ENCODE data around the gene SLAMF1.
A peak's percentile ranks its signal among the peaks of the same experiment; 100 is the strongest.
"Not testable (repeated sequence)": the region's sequence is repeated elsewhere in the genome, so short reads cannot be mapped to it uniquely, and the experiment has no call there.

SLAMF1 gene

GRCh38 chr1:160646711-160647328 lies at the start of gene SLAMF1:
SLAMF1 (minus strand) TSS chr1:160647044; CDS start chr1:160646945, 99 bp downstream.
- TF ChIP-seq, protein P1, sequence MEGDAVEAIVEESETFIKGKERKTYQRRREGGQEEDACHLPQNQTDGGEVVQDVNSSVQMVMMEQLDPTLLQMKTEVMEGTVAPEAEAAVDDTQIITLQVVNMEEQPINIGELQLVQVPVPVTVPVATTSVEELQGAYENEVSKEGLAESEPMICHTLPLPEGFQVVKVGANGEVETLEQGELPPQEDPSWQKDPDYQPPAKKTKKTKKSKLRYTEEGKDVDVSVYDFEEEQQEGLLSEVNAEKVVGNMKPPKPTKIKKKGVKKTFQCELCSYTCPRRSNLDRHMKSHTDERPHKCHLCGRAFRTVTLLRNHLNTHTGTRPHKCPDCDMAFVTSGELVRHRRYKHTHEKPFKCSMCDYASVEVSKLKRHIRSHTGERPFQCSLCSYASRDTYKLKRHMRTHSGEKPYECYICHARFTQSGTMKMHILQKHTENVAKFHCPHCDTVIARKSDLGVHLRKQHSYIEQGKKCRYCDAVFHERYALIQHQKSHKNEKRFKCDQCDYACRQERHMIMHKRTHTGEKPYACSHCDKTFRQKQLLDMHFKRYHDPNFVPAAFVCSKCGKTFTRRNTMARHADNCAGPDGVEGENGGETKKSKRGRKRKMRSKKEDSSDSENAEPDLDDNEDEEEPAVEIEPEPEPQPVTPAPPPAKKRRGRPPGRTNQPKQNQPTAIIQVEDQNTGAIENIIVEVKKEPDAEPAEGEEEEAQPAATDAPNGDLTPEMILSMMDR (conservative IDR thresholded peaks at IDR 0.05), result no peak
- TF ChIP-seq ZFX (IDR thresholded peaks at IDR 0.05), result no peak
- no peak within 1 kb of the TSS for H3K27ac ChIP-seq

DNA sequence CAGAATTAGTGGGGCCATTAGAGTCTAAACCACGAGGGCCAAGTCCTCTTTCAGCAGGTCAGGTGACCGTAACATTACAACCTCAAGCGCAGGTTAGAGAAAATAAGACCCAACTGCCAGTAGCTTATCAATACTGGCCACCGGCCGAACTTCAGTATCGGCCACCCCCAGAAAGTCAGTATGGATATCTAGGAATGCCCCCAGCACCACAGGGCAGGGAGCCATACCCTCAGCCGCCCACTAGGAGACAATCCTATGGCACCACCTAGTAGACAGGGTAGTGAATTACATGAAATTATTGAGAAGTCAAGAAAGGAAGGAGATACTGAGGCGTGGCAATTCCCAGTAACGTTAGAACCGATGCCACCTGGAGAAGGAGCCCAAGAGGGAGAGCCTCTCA lies 45.5 kb upstream of the SLAMF1 start:
- not testable (repeated sequence) for H3K27ac ChIP-seq

DNA sequence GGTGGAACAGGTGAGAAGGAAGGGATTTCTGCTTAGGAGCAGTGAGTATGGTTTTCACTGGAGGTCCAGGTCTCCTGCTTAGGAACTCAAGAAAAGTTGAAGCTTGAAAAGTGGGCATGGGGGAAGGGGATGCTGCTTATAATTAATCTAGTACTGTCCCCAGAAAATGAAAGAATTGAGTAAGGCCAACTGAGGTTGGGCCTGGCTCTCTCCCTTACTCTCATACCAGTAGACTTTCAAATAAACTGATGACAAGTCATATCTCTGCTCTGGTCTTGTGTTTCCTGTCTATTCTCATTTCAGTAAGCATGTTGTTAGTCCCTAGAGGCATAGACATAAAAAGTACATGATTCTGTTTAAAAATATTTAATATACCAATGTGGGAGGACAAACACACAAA lies 38.4 kb upstream of the SLAMF1 start:
- H3K27ac ChIP-seq, result no peak overlapping the region
- TF ChIP-seq, protein P1 (conservative IDR thresholded peaks at IDR 0.05), result no peak
- TF ChIP-seq ZFX (IDR thresholded peaks at IDR 0.05), result no peak

DNA sequence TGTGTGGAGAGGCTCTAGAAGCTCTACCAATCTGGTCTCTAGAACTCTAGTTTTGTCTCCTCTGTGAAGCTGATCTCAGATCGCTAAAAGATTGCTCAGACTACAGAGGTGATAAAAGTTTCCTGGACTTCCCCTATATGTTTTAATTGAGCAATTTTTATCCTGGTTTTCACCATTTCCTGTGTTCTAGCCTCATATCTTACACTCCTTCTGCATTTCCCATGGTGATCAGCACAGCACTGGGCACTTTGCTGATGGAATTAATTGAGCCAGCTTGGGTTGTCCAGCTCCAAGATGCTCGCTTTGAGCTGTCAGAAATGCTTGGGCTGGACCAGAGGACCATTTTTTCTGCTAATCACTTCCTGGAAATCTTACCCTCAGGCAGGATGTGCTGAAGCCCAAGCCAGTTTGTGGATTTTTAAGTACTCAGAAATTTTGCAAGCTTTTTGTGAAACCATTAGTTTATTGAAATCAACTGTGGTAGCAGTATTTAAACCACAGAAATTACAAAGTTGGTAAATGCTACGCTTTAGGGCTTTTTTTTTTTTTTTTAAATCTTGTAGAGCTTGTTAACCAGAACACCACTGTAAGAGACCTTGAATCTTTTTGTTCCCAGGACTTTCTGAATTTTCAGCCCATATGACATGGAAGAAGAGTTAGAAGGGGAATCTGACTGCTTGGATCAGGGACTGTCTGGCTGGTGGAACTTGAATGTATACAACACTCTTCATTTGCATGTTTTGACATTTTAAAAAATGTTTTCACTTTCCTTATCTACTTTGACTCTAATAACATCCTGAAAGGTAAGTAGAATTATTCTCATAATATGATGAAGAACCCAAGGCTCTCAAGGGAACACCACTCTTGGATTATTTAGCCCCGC lies 36.4 kb upstream of the SLAMF1 start:
- H3K27ac ChIP-seq, result no peak overlapping the region

DNA sequence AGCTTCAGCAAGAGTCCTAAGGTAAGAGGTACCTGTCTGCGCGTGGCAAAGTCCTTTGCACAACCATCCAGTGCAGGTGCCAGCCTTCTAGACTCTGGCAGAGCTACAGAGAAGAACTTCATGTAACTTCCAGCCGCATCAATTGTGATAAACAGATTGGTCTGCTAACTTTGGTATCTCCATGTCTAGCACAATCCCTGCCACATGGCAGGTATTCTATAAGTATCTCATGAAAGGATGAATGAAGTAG lies 35.0 kb upstream of the SLAMF1 start:
- TF ChIP-seq, protein P1 (conservative IDR thresholded peaks at IDR 0.05), result no peak
- no peak for TF ChIP-seq ZFX (IDR thresholded peaks at IDR 0.05)
- H3K27ac ChIP-seq, result no peak overlapping the region

More for the DNA sequence above, 36.4 kb upstream of the SLAMF1 start:
- TF ChIP-seq, protein P1 (conservative IDR thresholded peaks at IDR 0.05), result no peak
- TF ChIP-seq ZFX (IDR thresholded peaks at IDR 0.05), result no peak

DNA sequence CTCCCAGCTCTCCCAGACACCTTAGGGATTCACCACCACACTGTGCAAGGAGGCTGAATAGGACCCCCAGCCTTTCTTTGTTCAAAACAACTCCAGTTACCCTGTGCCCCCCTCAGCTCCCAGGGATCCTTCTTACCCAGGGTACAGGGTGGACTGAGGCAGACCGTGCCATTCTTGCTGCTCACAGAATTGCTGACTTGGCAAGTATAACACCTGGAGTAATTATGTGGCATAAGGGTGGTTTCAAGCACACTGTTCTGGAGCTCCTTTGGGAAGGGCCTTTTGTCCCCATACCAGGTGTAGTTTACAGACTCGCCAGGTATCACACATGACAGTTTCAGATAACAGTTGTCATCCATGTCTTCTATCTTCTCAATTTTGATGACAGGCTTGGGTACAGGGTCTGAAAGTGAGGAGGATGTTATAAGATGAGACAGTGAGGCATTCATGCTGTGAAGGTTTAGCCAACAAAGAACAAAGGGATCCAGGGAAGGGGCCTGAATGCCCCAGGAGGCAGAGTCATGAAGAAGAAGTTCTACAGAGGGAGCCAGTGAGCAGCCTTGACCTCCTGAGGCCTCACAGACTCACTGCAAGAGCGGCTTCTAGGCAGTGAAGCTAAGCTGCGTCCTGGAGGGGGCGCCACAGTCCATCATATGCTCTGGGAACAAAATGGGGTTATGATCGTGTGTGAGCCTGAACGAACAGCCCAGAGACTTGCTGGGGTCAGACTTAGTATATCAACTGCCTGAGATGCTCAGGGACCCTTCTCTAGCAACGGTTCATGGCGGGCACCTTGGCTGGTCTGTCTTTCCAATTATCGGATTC lies 34.4 kb upstream of the SLAMF1 start:
- TF ChIP-seq, protein P1 (conservative IDR thresholded peaks at IDR 0.05), result peak; percentile 68
- no peak for TF ChIP-seq ZFX (IDR thresholded peaks at IDR 0.05)
- no peak overlapping the region for H3K27ac ChIP-seq

GRCh38 chr1:160680399-160680798 lies 33.6 kb upstream of the SLAMF1 start:
- H3K27ac ChIP-seq, result no peak overlapping the region
- TF ChIP-seq ZFX (IDR thresholded peaks at IDR 0.05), result no peak
- TF ChIP-seq, protein P1 (conservative IDR thresholded peaks at IDR 0.05), result no peak

Data from C4-2B (cell line).